OCI-LY1 (cell line): ENCODE results near the gene COL26A1.

ENCODE experiments used
- H2AFZ ChIP-seq: fragments of 200-600 bp; sonication (generic), shearing (Covaris generic); 2 replicates; pipeline ENCODE4 v1.6.0; 2014; ENCODE audit warnings: antibody characterized with exemption, mild to moderate bottlenecking, low read length
- H3F3A ChIP-seq: fragments of 200-600 bp; sonication (generic), shearing (Covaris generic); 2 replicates; pipeline ENCODE4 v1.6.0; 2014; ENCODE audit warnings: mild to moderate bottlenecking, antibody characterized with exemption, low read length, moderate library complexity; ENCODE audit not compliant: insufficient read depth
- H3K27ac ChIP-seq: fragments of 200-600 bp; sonication (generic); 2 replicates; pipeline ENCODE4 v1.5.1; 2014; ENCODE audit warnings: low read length, mixed run types, mild to moderate bottlenecking, low read depth; ENCODE audit not compliant: poor library complexity, severe bottlenecking
- H3K27me3 ChIP-seq: fragments of 200-600 bp; sonication (generic); 2 replicates; pipeline ENCODE4 v1.6.0; 2014; ENCODE audit warnings: antibody characterized with exemption, mild to moderate bottlenecking, low read length, moderate library complexity; ENCODE audit not compliant: insufficient read depth
- H3K36me3 ChIP-seq: fragments of 200-600 bp; sonication (generic); 2 replicates; pipeline ENCODE4 v1.6.1; 2014; ENCODE audit warnings: mild to moderate bottlenecking, antibody characterized with exemption, low read length, moderate library complexity, mixed read lengths; ENCODE audit not compliant: insufficient read depth
- H3K4me1 ChIP-seq: fragments of 200-600 bp; sonication (generic); 2 replicates; pipeline ENCODE4 v1.5.1; 2014; ENCODE audit warnings: mild to moderate bottlenecking, low read length, moderate library complexity; ENCODE audit not compliant: insufficient read depth, severe bottlenecking
- H3K4me2 ChIP-seq: fragments of 200-600 bp; sonication (generic), shearing (Covaris generic); 2 replicates; pipeline ENCODE4 v1.6.1; 2014; ENCODE audit warnings: low read length
- H3K4me3 ChIP-seq: fragments of 200-600 bp; sonication (generic); 2 replicates; pipeline ENCODE4 v1.5.1; 2014; ENCODE audit warnings: low read length, low read depth, mild to moderate bottlenecking, mixed read lengths; ENCODE audit not compliant: poor library complexity, severe bottlenecking
- H3K79me2 ChIP-seq: fragments of 200-600 bp; shearing (Covaris generic); 2 replicates; pipeline ENCODE4 v1.6.1; 2016; ENCODE audit warnings: mixed run types, low read length, mixed read lengths; ENCODE audit not compliant: insufficient read depth
- H3K9ac ChIP-seq: fragments of 200-600 bp; sonication (generic), shearing (Covaris generic); 2 replicates; pipeline ENCODE4 v1.6.1; 2014; ENCODE audit warnings: mild to moderate bottlenecking, low read length, mixed read lengths
- H3K9me2 ChIP-seq: fragments of 200-600 bp; sonication (generic), shearing (Covaris generic); 2 replicates; pipeline ENCODE4 v1.6.1; 2014; ENCODE audit warnings: low read depth, mild to moderate bottlenecking, low read length, mixed read lengths
- H3K9me3 ChIP-seq: fragments of 200-600 bp; shearing (Covaris generic); 2 replicates; pipeline ENCODE4 v1.6.1; 2014; ENCODE audit warnings: low read length, mixed read lengths
- H4K20me1 ChIP-seq: fragments of 200-600 bp; sonication (generic), shearing (Covaris generic); 2 replicates; pipeline ENCODE4 v1.6.0; 2016; ENCODE audit warnings: mild to moderate bottlenecking, low read length; ENCODE audit not compliant: insufficient read depth
- CTCF ChIP-seq: fragments of 200-600 bp; sonication (generic), shearing (Covaris generic); IDR thresholded peaks from 2 replicates; pipeline ENCODE4 v1.5.1; 2017; ENCODE audit warnings: mild to moderate bottlenecking, antibody characterized with exemption, low read length, moderate library complexity, mixed read lengths
- EZH2 ChIP-seq: fragments of 200-600 bp; sonication (generic), shearing (Covaris generic); IDR thresholded peaks from 2 replicates; pipeline ENCODE4 v1.8.0; 2017; ENCODE audit warnings: borderline replicate concordance, mixed run types, mild to moderate bottlenecking, antibody characterized with exemption, low read length, moderate library complexity, mixed read lengths

The COL26A1 gene

GRCh38 chr7:101390901-101391301 lies 28.2 kb downstream of the COL26A1 start:
- Histone ChIP-seq H3K79me2 (no peaks in the 10 kb centered on the region), H3K27ac (no peak overlapping the region), H3K4me3 (no peak overlapping the region), H2AFZ (no peak overlapping the region), H3K9me2 (no peaks in the 10 kb centered on the region), H3K36me3 (no peaks in the 10 kb centered on the region), H3K27me3 (peaks cover 7% of the 10 kb centered on the region; the same call in 1 of the 2 replicates), H3K9me3 (no peaks in the 10 kb centered on the region), H3K4me1 (peaks cover 14% of the 10 kb centered on the region), H3K9ac (no peak overlapping the region), H3F3A (no peaks in the 10 kb centered on the region), H4K20me1 (no peaks in the 10 kb centered on the region), H3K4me2 (no peak overlapping the region; the same call in 1 of the 2 replicates)
- no peak for TF ChIP-seq EZH2
- no peak for TF ChIP-seq CTCF

- H3K9ac ChIP-seq, result no peak overlapping the region
- H3K27ac ChIP-seq, result no peak overlapping the region
- no peak overlapping the region for H3K4me2 ChIP-seq
These were observed 29.3 kb downstream of the COL26A1 start for GRCh38 chr7:101391991-101392390.

GRCh38 chr7:101393865-101394264 lies 31.2 kb downstream of the COL26A1 start:
- H3K9me3 ChIP-seq, result no peaks in the 10 kb centered on the region
- H4K20me1 ChIP-seq, result no peaks in the 10 kb centered on the region
- no peak overlapping the region for H3K4me3 ChIP-seq
- no peak for TF ChIP-seq CTCF
- TF ChIP-seq EZH2, result no peak
- no peak overlapping the region for H3K27ac ChIP-seq
- H3K27me3 ChIP-seq, result 0 out of 2 replicates have a peak, but pooled peaks cover 7% of the 10 kb centered on the region
- no peaks in the 10 kb centered on the region for H3K79me2 ChIP-seq
- no peaks in the 10 kb centered on the region for H3F3A ChIP-seq
- H3K4me1 ChIP-seq, result peaks cover 14% of the 10 kb centered on the region
- no peak overlapping the region for H3K9ac ChIP-seq
- no peak overlapping the region for H3K4me2 ChIP-seq
- no peaks in the 10 kb centered on the region for H3K9me2 ChIP-seq
- H3K36me3 ChIP-seq, result no peaks in the 10 kb centered on the region
- H2AFZ ChIP-seq, result no peak overlapping the region

More at GRCh38 chr7:101391991-101392390, 29.3 kb downstream of the COL26A1 start:
- Histone ChIP-seq H2AFZ (no peak overlapping the region), H4K20me1 (no peaks in the 10 kb centered on the region), H3K27me3 (peaks cover 7% of the 10 kb centered on the region; the same call in 1 of the 2 replicates), H3K4me3 (no peak overlapping the region), H3K9me3 (no peaks in the 10 kb centered on the region), H3K36me3 (no peaks in the 10 kb centered on the region), H3K79me2 (no peaks in the 10 kb centered on the region), H3K9me2 (no peaks in the 10 kb centered on the region), H3F3A (no peaks in the 10 kb centered on the region), H3K4me1 (peaks cover 14% of the 10 kb centered on the region)
- no peak for TF ChIP-seq EZH2
- no peak for TF ChIP-seq CTCF
